ENCODE measurements around the gene SORL1. TPM values are rescaled to one million over a fixed set of nuclear protein-coding genes. Genes with fewer than 3 reads are reported as not detected.

SORL1 gene
- total and polyA plus RNA-seq, 2 of the 13 experiments (the other 11 are each of a cell fraction or from before 2014, with no cell fraction given) = 21.3 to 148 TPM

DNA sequence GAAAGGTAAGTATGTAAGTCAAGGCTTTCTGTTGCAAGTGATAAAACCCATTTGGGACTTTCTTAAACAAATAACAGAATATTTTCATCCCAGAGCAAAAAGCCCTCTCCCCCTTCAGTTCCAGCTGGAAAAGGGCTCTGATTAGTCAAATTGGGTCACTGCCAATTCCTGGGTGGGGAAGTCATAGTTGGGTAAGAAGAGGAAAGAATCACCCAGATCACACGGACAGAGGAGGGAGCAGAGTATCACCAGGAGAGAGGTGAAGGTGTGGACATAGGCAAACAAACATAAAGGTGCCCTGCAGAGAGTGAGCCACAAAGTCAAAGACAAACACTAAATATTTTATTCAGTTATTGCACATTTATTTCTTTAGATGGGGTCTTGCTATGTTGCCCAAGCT, 36.3 kb upstream of the SORL1 start (continued):
- TF ChIP-seq ZSCAN29 (CRISPR knock-in tag; conservative IDR thresholded peaks at IDR 0.05) (no peak), ZNF230 (CRISPR knock-in tag; IDR thresholded peaks at IDR 0.05) (no peak), JARID2 (CRISPR knock-in tag; IDR thresholded peaks at IDR 0.05; ENCODE audit: insufficient replicate concordance) (no peak), ZNF142 (CRISPR knock-in tag; IDR thresholded peaks at IDR 0.05) (no peak), SMARCC2 (IDR thresholded peaks at IDR 0.05) (no peak)
- TF ChIP-seq, protein P1, sequence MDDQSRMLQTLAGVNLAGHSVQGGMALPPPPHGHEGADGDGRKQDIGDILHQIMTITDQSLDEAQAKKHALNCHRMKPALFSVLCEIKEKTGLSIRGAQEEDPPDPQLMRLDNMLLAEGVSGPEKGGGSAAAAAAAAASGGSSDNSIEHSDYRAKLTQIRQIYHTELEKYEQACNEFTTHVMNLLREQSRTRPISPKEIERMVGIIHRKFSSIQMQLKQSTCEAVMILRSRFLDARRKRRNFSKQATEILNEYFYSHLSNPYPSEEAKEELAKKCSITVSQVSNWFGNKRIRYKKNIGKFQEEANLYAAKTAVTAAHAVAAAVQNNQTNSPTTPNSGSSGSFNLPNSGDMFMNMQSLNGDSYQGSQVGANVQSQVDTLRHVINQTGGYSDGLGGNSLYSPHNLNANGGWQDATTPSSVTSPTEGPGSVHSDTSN (CRISPR knock-in tag; IDR thresholded peaks at IDR 0.05; ENCODE audit: borderline replicate concordance) = no peak

Measured in HepG2 (cell line).